SJCRH30 (cell line): Measurements from ENCODE around the gene TMEM144. TPM values are rescaled to one million over a fixed set of nuclear protein-coding genes. Genes with fewer than 3 reads are reported as not detected.

Source experiments
- DNase-seq, 2 experiments: peaks; one replicate each; pipeline ENCODE4 v3.0.0-alpha.2; 2015 to 2020
- H3K27ac ChIP-seq: fragments of 250-450 bp; sonication (Bioruptor Pico); 2 replicates; pipeline ENCODE4 v1.5.1; 2020; ENCODE audit warnings: mild to moderate bottlenecking, moderate library complexity
- H3K27me3 ChIP-seq: fragments of 250-450 bp; sonication (Bioruptor Pico); 2 replicates; pipeline ENCODE4 v1.5.1; 2020; ENCODE audit warnings: mild to moderate bottlenecking, moderate library complexity
- H3K36me3 ChIP-seq: fragments of 250-450 bp; sonication (Bioruptor Pico); 2 replicates; pipeline ENCODE4 v1.5.1; 2020; ENCODE audit warnings: mild to moderate bottlenecking, moderate library complexity
- H3K4me1 ChIP-seq: fragments of 250-450 bp; sonication (Bioruptor Pico); 2 replicates; pipeline ENCODE4 v1.5.1; 2020; ENCODE audit warnings: mild to moderate bottlenecking, moderate library complexity
- H3K4me3 ChIP-seq: fragments of 250-450 bp; sonication (Bioruptor Pico); 2 replicates; pipeline ENCODE4 v1.5.1; 2020; ENCODE audit warnings: mild to moderate bottlenecking, moderate library complexity
- H3K9me3 ChIP-seq: fragments of 250-450 bp; sonication (Bioruptor Pico); replicated peaks from 2 replicates; pipeline ENCODE4 v1.5.1; 2020; ENCODE audit warnings: mild to moderate bottlenecking, moderate library complexity
- total RNA-seq: library from RNA; depleted of rRNA; stranded (reverse); fragments of >200 nt; shearing (Covaris generic); gene quantifications from 2 replicates; pipeline ENCODE4 v1.2.3, GENCODE V29; 2014; rRNA removed

TMEM144 gene
- 0.20 and 0.22 TPM in 2 replicates for total RNA-seq

DNA sequence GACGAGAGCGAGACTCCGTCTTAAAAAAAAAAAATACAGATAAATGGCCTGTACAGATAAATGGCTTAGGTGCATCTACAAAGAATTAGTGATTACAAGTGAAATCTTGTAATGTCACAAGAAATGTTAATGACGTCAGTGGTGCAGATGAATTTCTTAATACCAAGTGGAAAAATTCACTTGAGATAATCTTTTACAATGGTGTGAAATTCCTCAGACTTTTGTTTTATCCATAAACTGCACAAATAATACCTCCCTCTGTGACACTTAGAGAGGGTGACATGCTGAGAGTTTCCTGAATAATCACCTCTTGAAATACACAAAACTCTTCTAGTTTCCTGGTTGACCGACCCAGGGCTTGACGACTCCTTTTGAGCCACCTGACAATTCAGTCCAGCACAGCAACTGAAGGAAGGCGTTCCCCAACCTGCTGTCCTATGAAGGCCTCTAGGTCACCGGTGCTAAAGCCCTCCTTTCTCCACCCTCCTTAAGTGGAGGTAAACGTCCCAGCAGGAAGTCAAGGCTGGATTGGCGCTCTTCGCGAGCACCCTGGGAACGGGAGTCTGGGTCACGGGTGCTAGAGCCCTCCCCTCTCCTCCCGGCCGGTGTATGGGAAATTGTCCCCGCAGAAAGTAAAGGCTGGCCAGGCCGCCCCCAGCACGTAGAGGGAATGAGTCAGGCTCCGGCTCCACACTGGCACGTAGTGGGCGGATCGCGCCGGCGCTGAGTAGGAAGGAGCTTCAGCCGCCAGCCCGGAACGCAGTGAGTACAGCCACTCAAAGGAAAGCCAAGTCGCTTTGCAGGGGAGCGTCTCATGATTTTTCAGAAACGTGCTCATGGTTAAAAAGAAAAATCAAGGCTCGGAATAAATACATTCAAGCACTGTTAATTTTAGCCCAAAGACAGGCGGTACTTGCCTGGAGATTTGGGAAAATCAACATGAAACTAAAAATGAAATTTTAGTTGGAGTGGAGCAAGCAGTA lies at the start of gene TMEM144:
TSS of gene TMEM144 (plus strand) at position 662 of the 983 bp plus-strand sequence. CDS start 2,182 bp downstream, outside the sequence.
- H3K9me3 ChIP-seq = no peaks in the 10 kb centered on the region
- H3K27me3 ChIP-seq = no peaks in the 10 kb centered on the region
- DNase-seq = peak; percentile 46 to 58
- no peaks in the 10 kb centered on the region for H3K4me1 ChIP-seq
- no peak within 1 kb of the TSS for H3K27ac ChIP-seq
- H3K4me3 ChIP-seq = peak within 1 kb of the TSS; percentile 49
- no peaks in the 10 kb centered on the region for H3K36me3 ChIP-seq

DNA sequence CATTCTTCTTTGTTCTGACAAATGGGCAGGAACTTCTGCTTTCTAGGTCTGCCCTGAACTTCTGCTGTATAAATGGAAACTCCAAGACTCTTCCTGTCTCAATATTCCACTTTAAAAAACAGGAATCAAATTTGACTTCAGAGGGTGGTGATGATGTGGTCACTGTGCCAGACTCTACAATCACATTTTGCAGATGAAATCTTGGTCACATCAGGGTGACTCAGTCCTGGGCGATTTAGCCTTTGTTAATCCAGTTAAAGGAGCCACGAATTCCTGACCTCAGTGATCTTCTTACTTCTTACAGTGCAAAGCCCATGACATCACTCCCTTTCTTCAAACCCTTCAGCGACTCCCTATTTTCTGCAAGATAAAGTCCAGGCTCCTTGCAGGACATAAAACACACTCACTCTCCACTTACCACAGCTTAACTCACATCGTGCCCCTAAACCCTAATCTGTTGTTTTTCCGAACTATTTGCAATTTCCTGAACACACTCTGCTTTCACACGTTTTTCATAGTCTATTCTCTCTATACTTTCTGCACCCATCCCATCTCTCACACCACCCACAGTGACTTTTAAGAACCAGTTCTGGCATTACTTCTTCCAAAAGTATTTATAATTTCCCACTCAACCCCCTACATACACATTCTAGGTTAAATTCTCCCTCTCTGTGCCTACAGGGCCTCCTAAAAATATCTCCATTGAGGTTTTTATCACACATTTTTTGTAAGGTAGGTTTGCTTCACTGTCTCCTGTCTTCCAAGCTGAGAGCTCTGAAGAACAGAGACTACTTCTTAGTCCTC lies 48.5 kb upstream of the TMEM144 start:
- H3K36me3 ChIP-seq = no peaks in the 10 kb centered on the region
- no peak overlapping the region for H3K4me3 ChIP-seq
- H3K9me3 ChIP-seq = no peaks in the 10 kb centered on the region
- peak; percentile 5 to 30 for DNase-seq
- H3K27ac ChIP-seq = peak overlapping the region; percentile 22; the same call in 1 of the 2 replicates
- H3K4me1 ChIP-seq = no peaks in the 10 kb centered on the region
- no peaks in the 10 kb centered on the region for H3K27me3 ChIP-seq

DNA sequence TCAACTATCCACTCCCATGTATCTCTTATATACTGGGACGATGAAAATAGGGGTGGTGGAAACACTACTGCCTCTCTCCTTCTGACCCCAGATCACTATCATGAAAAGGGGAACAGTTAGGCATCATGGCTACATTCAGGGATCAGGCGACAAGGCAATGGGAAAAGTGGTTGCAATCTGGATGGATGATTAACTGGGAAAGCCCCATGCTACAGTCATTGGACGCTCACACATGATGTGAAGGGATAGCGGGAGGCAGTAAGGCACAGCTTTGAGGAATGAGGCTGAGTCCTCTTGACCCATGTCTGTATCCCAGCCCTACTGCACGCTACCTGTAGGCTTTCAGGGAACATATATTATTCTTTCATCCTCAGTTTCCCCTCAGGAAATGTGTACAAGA lies 47.7 kb upstream of the TMEM144 start:
- no peaks in the 10 kb centered on the region for H3K36me3 ChIP-seq

DNA sequence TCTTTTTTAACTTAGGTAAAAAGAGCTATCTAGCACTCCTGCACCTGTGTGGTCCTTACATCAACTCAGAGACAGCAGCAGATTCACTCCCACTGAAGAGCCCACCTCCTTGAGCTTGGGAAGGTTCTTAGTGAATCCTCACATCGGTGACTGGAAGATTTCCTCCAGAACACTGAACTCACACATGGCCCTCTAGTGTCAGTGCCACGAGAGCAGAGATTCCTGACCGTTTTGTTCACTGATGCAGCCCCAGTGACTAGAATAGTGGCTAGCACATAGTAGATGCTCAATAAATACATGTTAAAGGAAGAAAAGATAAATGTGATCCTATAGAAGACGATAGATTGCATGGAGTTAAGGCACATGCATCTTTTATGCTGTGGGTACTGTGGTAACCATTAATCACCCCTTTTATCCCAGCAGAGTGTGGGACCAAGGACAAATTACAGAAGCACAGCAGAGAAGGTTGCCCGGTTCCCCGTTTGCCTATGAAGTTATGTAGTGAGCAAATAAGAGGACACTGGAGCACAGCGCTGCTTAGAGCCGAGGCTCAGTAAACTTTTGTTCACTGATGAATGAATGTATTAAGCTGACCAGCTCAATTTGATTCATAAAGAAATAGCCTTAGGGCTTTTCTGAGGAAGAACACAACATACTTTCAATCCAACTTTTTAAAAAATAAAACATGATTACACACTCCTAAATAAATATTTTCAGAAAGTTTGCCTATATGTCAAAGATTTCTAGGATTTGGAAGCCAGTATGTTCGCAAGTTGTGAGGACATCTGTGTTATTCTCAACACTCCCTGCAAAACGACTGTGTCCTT lies 46.1 kb upstream of the TMEM144 start:
- H3K4me3 ChIP-seq = no peak overlapping the region
- H3K9me3 ChIP-seq = no peaks in the 10 kb centered on the region
- no peaks in the 10 kb centered on the region for H3K27me3 ChIP-seq
- no peak for DNase-seq
- no peaks in the 10 kb centered on the region for H3K4me1 ChIP-seq
- no peaks in the 10 kb centered on the region for H3K36me3 ChIP-seq
- H3K27ac ChIP-seq = no peak overlapping the region

More for the DNA sequence above, 47.7 kb upstream of the TMEM144 start:
- no peaks in the 10 kb centered on the region for H3K4me1 ChIP-seq
- no peak overlapping the region for H3K4me3 ChIP-seq
- no peaks in the 10 kb centered on the region for H3K9me3 ChIP-seq
- no peak overlapping the region for H3K27ac ChIP-seq
- no peak for DNase-seq
- H3K27me3 ChIP-seq = no peaks in the 10 kb centered on the region

DNA sequence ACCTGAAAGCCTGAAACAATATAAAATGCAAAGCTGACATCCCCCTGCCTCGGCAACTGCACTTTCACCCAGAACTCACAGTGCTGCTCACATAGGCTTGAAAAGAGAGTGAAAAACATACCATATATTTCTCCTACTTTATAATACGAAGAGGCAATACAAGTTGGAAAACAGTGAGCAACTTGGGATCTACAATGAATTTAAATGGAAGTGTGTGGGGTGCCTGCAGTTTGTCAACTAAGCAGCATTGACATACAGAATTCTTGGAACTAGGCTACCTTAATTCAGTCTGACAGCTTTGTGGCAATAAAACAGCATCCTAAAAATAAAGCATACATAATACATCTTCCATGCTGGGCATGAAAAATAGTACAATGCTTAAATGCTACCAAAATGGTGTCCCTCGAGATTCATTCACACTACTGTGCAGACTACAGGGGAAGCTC lies 45.5 kb upstream of the TMEM144 start:
- H3K4me3 ChIP-seq = no peak overlapping the region
- H3K27ac ChIP-seq = no peak overlapping the region
- DNase-seq = no peak
- H3K27me3 ChIP-seq = no peaks in the 10 kb centered on the region
- no peaks in the 10 kb centered on the region for H3K9me3 ChIP-seq
- H3K4me1 ChIP-seq = no peaks in the 10 kb centered on the region
- H3K36me3 ChIP-seq = no peaks in the 10 kb centered on the region

DNA sequence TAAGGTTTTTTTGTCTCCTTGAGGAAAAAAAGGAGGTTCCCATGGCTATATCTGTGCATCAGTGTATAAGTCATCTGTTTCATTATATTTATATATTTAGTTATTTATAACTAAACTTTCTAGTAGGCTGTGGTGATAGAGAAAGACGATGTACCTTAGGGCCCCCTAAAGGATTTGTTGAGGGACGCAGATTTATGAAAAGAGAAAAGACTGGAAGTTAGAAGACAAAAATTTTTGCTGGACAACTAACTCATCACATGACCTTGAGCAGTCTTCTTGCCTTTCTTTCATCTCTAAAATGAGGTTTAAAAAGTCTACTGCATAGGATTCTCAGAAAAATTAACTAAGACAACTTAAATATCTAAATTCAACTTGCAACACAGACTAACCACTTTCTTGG lies 43.6 kb upstream of the TMEM144 start:
- H3K4me3 ChIP-seq = no peak overlapping the region
- H3K4me1 ChIP-seq = no peaks in the 10 kb centered on the region; the same call in 1 of the 2 replicates
- H3K36me3 ChIP-seq = no peaks in the 10 kb centered on the region
- H3K9me3 ChIP-seq = no peaks in the 10 kb centered on the region
- H3K27ac ChIP-seq = no peak overlapping the region
- no peak for DNase-seq
- no peaks in the 10 kb centered on the region for H3K27me3 ChIP-seq

DNA sequence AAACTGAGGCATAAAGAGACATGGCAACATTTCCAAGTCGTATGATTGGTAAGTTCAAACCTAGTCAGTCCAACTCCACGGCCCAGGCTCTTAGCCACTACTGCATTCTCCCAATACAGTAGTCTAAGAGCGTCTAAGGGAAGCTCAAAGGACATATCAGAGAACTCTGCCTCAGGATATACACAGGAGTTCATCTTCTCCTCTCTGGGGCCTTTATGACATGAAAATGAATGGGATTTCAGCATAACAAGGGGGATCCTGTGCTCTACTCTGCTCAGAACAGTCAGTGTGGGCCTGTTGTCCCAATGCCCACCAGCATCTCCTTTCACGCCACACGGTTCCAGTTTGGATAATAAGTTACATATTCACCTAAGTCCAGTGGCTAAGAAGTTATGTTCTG lies 41.7 kb upstream of the TMEM144 start:
- no peak overlapping the region for H3K27ac ChIP-seq
- no peaks in the 10 kb centered on the region for H3K27me3 ChIP-seq
- no peaks in the 10 kb centered on the region for H3K9me3 ChIP-seq
- no peaks in the 10 kb centered on the region; the same call in 1 of the 2 replicates for H3K4me1 ChIP-seq
- H3K4me3 ChIP-seq = no peak overlapping the region
- H3K36me3 ChIP-seq = no peaks in the 10 kb centered on the region
- no peak for DNase-seq

DNA sequence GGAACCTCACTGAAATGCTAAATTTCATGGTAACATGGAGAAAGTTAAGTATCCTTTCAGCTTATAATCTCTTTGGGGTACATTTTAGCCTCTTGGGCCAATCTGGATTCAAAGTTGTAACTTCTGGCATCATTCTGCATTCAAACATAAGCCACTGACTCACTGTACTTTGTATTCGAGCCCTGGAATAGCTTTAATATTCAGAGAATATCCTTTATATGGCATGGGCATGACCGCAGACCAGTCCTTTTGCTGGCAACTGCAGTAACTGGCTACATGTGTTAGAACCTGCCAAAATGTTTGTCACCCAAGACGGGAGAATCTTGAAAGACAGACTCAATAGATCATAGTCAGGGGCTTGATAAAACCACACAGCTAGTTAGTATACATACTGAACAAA lies 40.8 kb upstream of the TMEM144 start:
- Histone ChIP-seq H3K4me3 (peak overlapping the region; percentile 56), H3K27ac (peak overlapping the region; percentile 90)

DNA sequence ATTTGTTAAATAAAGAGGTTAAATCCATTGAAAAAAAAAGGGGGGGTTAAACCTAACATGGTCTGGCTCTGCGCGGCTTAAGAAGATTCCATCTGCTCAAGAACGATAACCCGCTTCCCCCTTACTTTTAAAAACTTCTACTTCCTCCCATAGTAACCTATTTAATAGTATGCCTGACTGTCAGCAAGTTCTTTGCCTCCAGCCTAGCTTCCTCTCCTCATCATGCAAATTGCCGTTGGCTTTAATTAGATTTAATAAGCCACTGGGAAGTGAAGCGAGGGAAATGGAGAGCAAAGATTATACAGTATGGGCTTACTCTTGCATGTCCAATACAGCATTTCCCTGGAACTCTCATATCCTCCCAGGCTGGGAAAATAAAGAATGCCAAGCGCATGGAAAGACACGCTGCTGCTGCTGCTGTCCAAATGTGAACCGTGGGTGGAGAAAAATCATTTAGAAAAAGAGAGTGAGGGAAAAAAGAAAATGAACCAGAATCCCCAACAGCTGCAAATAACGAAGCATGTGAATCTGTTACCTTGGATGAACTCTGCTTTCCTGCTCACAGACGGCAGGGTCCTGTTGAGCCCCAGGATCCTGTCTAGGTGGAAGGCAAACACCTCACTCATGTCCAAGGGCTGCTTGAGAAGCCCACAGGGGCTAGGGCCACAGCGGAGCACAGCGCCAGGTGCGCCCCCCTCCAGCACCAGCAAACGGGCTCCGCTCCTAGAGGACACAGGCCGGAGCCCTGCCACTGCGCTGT lies 40.2 kb upstream of the TMEM144 start:
- Histone ChIP-seq H3K9me3 (no peaks in the 10 kb centered on the region), H3K36me3 (no peaks in the 10 kb centered on the region), H3K4me3 (peak overlapping the region; percentile 56), H3K27ac (peak overlapping the region; percentile 90), H3K4me1 (no peaks in the 10 kb centered on the region; the same call in 1 of the 2 replicates), H3K27me3 (no peaks in the 10 kb centered on the region)
- peak; percentile 21 to 64 for DNase-seq

More for the DNA sequence above, 40.8 kb upstream of the TMEM144 start:
- peak in 1 of 2 experiments; percentile 17 for DNase-seq
- no peaks in the 10 kb centered on the region for H3K36me3 ChIP-seq
- H3K4me1 ChIP-seq = no peaks in the 10 kb centered on the region; the same call in 1 of the 2 replicates
- H3K27me3 ChIP-seq = no peaks in the 10 kb centered on the region
- no peaks in the 10 kb centered on the region for H3K9me3 ChIP-seq

DNA sequence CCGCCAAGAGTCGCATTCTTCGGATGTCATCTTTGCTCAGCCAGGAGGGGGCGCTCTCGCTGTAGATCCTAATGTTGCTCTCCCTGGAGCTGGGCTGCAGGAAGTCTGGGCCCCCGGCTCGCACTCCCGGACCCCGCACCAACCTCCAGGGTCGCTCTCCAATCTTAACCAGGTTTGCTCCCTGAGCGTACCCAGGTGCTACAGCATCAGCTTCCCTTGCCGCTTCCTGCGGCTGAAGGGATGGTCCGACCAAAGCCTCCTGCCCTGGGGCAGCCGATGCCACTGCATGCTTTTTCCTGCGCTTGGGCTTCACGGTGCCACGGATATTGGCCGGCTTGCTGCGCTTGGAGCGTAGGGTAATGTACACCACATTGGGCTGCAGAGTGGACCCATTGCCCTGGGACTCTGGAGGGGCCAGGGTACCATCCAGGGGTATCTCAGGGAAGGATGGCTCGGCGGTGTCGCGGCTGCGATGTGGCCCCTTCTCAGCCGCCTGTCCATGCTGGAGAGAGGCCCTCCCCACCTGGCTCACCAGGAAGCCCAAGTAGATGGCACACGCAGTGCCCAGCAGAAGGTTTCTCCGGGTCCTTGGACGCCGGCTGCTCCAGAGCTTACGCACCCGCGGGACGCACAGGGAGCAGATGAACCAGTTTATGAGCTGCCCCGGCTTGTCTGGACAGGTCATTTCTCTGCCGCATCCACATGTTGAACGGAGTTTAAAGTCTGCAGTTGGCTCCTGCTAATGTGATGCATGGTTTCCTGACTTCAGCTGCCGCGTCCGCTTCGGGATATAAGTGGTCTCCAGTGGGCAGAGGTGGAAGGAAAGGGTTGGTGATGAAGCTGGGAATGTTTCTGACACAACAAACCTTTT lies 39.4 kb upstream of the TMEM144 start:
- peak overlapping the region; percentile 56 for H3K4me3 ChIP-seq
- peak overlapping the region; percentile 90 for H3K27ac ChIP-seq
- H3K27me3 ChIP-seq = no peaks in the 10 kb centered on the region
- H3K4me1 ChIP-seq = no peaks in the 10 kb centered on the region; the same call in 1 of the 2 replicates
- DNase-seq = peak; percentile 38 to 61
- H3K9me3 ChIP-seq = no peaks in the 10 kb centered on the region
- no peaks in the 10 kb centered on the region for H3K36me3 ChIP-seq

DNA sequence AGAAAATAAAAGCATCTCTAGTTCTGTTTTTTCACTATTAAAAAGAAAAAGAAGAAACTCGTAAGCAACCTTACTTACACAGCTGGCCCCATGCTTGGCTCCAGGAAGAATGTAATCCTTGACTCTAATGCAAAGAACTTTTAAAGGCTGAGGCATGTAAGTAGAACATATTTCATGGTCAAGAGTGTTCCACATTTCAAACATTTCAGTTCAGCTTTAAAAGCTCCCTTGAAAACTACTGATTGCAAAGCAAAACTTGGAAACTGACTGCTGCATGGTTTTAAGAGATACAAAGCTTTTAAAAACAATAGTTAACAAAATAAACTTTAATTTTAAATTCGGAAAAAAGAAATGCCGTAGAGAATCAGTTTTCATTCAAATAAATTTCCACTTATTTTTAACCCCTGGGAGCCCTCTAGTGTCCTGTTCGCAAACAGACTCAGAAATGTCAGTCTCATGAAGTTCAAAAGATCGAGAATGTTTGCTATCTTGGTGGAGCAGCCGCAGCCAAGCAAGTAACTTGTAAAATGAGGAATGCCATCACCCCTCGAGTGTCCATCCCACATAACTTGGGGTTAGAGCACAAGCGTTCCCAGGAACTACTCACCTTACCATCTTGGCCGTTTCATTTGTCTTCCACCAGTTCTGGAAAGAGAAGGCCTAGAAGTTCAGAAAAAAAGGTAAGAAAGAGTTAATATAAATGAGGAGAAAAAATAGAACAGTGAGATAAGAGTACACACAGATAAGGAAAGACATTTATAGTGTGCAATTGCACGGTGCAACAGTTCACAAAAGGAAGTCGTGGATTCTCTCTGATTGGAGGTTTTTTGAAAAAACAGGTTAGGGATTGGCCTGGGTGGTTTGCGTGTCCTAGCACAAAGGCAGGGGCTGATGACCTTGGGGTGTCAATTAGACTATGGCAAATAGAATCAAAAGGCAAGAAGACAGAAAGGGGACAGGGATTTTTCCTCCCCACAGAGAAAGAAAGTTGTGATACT lies 37.7 kb upstream of the TMEM144 start, which contains the start of gene GASK1B:
TSS of gene GASK1B (minus strand) at position 765 of the 998 bp plus-strand sequence. CDS start 1,650 bp downstream, outside the sequence.
- Histone ChIP-seq H3K27ac (peak within 1 kb of the TSS; percentile 44), H3K27me3 (no peaks in the 10 kb centered on the region), H3K36me3 (no peaks in the 10 kb centered on the region), H3K4me1 (no peaks in the 10 kb centered on the region; the same call in 1 of the 2 replicates), H3K4me3 (peak within 1 kb of the TSS; percentile 54), H3K9me3 (no peaks in the 10 kb centered on the region)
- DNase-seq = peak; percentile 28 to 59

DNA sequence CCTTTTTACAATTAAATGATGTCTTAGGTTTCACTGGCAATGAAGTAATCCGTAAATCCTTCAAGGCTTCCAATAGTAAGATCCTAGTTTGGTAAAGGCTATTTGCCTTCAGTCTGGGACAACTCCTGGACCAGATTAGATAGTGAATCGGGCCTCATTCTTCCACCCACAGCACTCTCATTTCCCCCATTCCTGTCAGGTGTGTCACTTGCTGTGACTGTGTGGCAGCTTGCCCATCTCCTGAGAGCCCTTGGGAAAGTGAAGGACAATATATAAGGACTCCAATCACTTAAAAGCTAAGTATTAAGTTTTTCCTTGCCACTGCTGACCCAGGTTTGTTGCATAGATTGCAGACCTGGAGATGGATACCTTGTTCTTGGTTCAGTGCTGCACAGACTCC lies 34.2 kb upstream of the TMEM144 start:
- Histone ChIP-seq H3K9me3 (no peaks in the 10 kb centered on the region), H3K27me3 (no peaks in the 10 kb centered on the region), H3K36me3 (no peaks in the 10 kb centered on the region), H3K4me1 (no peaks in the 10 kb centered on the region), H3K27ac (no peak overlapping the region), H3K4me3 (no peak overlapping the region)
- DNase-seq = no peak
